Renal cortical epithelial cell (primary cell): ENCODE data around the gene PREB. TPM values are rescaled to one million over a fixed set of nuclear protein-coding genes. Genes with fewer than 3 reads are reported as not detected.

ENCODE experiments used
- DNase-seq: peaks from one replicate; pipeline ENCODE4 v3.0.0-alpha.2; 2011; ENCODE audit warnings: low read depth
- total RNA-seq: library from RNA; depleted of rRNA; stranded (reverse); fragments of >200 nt; gene quantifications from 2 replicates; pipeline ENCODE4 v1.2.3, GENCODE V29; 2014

PREB gene
- total RNA-seq, 1 donor from 2014 or later: 37.5 TPM

DNA sequence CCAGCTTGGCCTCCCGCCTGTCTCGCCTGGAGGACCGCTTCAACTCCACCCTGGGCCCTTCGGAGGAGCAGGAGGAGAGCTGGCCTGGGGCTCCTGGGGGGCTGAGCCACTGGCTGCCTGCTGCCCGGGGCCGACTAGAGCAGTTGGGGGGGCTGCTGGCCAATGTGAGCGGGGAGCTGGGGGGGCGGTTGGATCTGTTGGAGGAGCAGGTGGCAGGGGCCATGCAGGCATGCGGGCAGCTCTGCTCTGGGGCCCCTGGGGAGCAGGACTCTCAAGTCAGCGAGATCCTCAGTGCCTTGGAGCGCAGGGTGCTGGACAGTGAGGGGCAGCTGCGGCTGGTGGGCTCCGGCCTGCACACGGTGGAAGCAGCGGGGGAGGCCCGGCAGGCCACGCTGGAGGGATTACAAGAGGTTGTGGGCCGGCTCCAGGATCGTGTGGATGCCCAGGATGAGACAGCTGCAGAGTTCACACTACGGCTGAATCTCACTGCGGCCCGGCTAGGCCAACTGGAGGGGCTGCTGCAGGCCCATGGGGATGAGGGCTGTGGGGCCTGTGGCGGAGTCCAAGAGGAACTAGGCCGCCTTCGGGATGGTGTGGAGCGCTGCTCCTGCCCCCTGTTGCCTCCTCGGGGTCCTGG lies 51.5 kb downstream of the PREB start:
- DNase-seq: no peak

DNA sequence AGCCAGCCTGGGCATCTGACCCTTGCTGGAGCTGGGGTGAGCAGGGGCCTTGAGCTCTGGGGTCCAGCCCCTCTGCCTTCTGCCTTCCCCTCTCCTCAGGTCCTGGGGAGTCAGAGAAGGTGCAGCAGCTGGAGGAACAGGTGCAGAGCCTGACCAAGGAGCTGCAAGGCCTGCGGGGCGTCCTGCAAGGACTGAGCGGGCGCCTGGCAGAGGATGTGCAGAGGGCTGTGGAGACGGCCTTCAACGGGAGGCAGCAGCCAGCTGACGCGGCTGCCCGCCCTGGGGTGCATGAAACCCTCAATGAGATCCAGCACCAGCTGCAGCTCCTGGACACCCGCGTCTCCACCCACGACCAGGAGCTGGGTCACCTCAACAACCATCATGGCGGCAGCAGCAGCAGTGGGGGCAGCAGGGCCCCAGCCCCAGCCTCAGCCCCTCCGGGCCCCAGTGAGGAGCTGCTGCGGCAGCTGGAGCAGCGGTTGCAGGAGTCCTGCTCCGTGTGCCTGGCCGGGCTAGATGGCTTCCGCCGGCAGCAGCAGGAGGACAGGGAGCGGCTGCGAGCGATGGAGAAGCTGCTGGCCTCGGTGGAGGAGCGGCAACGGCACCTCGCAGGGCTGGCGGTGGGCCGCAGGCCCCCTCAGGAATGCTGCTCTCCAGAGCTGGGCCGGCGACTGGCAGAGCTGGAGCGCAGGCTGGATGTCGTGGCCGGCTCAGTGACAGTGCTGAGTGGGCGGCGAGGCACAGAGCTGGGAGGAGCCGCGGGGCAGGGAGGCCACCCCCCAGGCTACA lies 52.3 kb downstream of the PREB start:
- DNase-seq: no peak

Other genes with a start within 250 kb of the PREB start
- gene MAPRE3, start 164.0 kb downstream of the PREB start, total RNA-seq: 1.6 and 6.5 TPM in 2 replicates
- gene TMEM214, start 101.7 kb downstream of the PREB start, total RNA-seq: 16.8 and 29.3 TPM in 2 replicates
- 23.6 and 35.0 TPM in 2 replicates for gene AGBL5, start 83.0 kb downstream of the PREB start, total RNA-seq
- gene OST4, start 63.0 kb downstream of the PREB start, total RNA-seq: 302 and 423 TPM in 2 replicates
- gene EMILIN1, start 56.0 kb downstream of the PREB start, total RNA-seq: 0.30 and 0.69 TPM in 2 replicates
- 1.1 and 3.0 TPM in 2 replicates for gene KHK, start 47.9 kb downstream of the PREB start, total RNA-seq
- 0.20 and 1.6 TPM in 2 replicates for gene CGREF1, start 15.5 kb downstream of the PREB start, total RNA-seq
- 0.10 TPM in 1 of 2 replicates, not detected in the other for gene ABHD1, start 10.8 kb downstream of the PREB start, total RNA-seq
- not detected in 2 replicates for gene PRR30, start 4.8 kb upstream of the PREB start, total RNA-seq
- gene TCF23, start 14.4 kb upstream of the PREB start, total RNA-seq: not detected in 2 replicates
- 101 and 131 TPM in 2 replicates for gene ATRAID, start 77.4 kb upstream of the PREB start, total RNA-seq
- gene SLC5A6, start 77.6 kb upstream of the PREB start, total RNA-seq: 29.3 and 36.8 TPM in 2 replicates
- 23.4 and 53.5 TPM in 2 replicates for gene CAD, start 82.7 kb upstream of the PREB start, total RNA-seq
- 0.10 TPM in 1 of 2 replicates, not detected in the other for gene SLC30A3, start 128.4 kb upstream of the PREB start, total RNA-seq
- gene DNAJC5G, start 140.8 kb upstream of the PREB start, total RNA-seq: not detected in 2 replicates
- gene TRIM54, start 147.8 kb upstream of the PREB start, total RNA-seq: 0.17 TPM in 1 of 2 replicates, not detected in the other
- gene UCN, start 173.8 kb upstream of the PREB start, total RNA-seq: 0.70 TPM in 1 of 2 replicates, not detected in the other
- 30.0 and 42.6 TPM in 2 replicates for gene MPV17, start 188.5 kb upstream of the PREB start, total RNA-seq
- gene GTF3C2, start 222.1 kb upstream of the PREB start, total RNA-seq: 32.1 and 40.2 TPM in 2 replicates
- 26.9 and 27.8 TPM in 2 replicates for gene EIF2B4, start 235.7 kb upstream of the PREB start, total RNA-seq
- gene SNX17, start 236.0 kb upstream of the PREB start, total RNA-seq: 94.9 and 125 TPM in 2 replicates
- gene ZNF513, start 246.1 kb upstream of the PREB start, total RNA-seq: 9.2 and 11.3 TPM in 2 replicates